GM21381 (cell line): ENCODE data around the gene OBSL1.

Experiments
- ATAC-seq: cut with Tn5 transposase; IDR thresholded peaks from one replicate; pipeline ENCODE4 v1.9.1; 2021; ENCODE audit warnings: mild to moderate bottlenecking, moderate library complexity; ENCODE audit not compliant: unreplicated experiment

Gene OBSL1

DNA sequence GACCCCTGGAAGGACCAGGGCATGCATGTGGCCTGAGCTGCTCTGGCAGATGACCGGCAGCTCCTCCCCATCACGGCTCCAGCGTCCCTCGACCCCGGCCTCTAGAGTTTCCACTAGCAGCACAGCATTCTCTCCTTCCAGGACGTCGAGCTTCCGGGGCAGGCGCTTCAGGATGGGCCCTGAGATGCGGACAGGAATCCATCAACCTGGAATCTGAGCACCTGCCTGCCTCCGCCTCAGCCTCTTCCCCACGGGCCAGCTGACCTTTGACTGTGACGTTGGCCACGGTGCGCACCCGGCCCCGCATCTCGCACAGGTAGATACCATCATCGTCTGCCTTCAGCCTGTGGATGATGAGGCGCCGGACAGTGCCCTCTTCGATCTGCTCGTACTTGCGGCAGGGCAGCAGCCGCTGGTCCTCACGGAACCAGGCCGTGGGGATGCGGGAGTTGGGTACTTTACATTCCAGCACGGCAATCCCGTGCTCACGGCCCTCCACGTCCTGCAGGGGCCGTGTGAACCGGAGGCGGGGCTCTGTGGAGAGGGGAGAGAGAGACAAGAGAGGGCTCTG, 3.5 kb downstream of the OBSL1 start:
- ATAC-seq = no peak

DNA sequence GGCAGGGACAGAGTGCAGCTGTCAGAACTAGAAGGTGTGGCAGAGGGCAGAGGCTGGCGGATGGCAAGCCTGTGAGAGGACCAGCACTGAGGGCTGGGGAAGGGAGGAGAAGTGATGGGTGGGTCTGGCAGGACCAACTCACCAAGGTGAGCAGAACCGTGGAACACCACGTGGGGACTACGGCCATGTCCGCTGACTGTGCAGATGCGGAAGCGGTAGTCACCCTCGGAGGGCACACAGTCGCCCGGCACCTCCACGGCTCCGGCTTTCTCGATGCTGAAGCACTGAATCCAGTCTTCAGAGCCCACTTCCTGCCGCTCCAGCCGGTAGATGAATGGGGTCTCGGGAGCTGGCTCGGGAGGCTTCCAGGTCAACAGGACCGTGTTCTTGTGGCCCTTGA, 4.2 kb downstream of the OBSL1 start:
- ATAC-seq = no peak

DNA sequence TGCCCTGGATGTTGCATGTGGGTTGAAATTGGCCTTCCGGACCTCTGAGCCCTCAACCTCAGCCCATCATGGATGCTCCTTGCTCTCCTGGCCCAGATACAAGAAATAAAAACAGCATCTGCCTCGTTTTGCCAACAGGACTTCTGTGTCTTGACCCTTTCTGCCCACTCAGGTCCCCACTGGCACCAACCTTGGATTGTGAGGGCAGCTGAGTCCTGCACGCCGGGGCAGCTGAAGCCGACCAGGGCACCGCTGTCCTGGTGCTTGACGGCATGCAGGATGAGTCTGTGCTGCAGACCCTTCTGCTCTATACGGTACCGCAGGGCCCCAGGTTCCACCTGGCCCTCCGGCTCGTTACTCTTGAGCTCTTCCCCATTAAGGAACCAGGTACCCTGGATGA, 4.7 kb downstream of the OBSL1 start:
- ATAC-seq = no peak

DNA sequence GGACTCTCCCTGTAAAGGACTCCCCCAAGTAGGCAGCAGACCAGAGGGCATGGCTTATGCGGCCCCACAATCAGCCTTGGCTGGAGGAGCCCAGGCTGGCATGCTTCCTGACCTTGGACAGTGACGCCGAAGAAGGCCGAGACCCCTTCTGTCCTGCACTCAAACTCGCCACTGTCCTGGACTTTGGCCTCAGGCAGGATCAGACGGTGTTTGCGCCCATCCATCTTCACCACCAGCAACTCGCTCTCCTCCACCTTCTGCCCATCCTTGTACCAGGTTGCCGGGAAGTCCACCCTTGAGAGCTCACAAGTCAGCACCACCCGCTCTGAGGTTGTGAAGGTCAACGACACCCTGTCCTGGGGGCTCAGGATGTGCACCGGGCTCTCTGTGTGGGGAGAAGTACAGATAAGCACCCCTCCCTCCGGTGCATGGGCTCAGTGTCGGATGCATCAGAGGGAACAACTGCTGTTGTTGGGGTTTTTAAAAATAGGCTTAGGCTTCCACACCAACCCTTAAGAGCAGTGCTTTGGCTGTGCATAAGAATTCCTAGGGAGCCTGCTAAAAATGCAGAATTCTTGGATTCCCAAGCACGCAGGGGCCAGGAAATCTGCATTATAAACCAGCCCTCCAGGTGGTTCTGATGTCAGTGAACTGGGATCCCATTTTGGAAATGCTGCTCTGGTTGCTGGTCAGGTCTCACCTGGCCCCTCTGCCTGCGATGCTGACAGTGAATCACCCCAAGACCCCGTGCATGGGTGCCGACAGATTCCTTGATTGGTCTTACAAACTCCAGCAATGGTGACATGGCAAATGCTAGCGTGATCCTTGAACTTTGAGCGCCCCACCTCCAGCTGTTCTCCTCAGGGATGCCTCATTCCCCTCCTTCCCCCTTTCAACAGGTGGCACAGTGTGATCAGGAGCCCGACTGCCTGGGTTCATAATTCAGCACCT, 5.9 kb downstream of the OBSL1 start:
- ATAC-seq = no peak

DNA sequence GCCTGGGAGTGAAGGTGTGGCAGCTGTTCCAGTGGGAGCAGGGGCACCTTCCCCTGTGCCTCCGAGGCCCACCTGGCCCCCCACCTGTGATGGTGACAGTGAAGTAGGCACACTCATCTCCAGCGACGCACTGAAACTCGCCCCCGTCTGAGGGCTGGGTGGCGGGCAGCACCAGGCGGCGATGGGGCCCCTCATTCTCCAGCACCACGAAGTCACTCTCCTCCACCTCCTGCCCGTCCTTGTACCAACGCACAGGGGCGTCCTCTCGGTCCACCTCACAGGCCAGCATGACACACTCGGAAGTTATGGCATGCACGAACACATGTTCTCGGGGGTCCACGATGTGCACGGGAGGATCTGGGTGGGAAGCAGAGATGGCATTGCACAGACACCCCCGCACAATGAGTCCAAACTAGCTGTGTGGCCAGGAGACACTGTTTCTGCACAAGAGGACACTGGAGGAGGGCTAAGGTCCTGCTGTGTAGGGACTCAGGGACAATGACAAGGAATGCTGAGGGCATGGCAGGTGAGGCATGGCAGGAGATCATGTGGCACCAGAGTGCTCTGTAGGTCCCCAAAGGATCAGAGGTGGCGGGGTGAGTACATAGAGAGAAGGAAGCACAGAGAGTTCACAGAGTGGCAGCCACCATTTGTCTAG, 7.9 kb downstream of the OBSL1 start:
- ATAC-seq = no peak

DNA sequence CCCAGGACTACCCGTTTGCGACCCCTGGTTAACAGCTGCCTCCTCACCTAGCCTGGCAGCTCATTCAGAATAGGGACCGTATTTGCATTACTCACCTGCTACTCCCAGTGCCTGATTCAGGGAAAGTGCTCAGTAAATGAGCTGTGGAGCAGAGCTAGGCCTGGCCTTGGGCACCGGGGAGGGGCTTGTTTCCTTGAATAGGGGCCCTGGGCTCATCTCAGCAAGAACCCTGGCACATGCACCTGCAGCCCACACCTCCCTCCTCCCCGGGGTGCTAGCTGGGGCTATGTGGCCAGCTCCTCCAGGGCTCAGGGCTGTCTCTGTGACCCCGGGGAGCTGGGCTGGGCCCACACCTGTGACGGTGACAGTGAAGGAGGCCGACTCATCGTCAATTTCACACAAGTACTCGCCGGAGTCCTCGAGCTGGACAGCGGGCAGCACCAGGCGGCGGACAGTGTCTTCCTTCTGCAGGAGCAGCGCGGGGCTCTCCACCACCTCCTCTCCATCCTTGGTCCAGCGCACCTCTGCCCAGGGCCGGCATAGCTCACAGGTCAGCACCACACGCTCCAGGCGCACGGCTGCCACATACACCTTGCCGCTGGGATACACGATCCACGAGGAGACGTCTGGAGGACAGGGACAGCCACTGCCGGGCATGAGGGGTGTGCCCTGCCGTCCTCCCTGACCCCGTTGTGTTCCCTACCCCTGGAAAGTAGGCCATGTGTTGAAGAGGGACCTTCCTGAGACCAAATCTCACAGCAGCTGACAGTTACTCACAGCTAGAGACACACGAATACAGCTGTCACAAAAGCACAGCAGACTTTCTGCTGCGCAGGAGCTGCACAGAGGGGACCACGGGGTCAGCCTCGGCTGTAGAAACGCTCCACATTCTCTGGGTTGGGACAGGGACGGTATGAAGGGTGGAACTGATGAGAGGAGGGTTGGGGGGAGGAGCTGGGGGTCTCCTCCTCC, 9.0 kb downstream of the OBSL1 start:
- ATAC-seq = no peak

DNA sequence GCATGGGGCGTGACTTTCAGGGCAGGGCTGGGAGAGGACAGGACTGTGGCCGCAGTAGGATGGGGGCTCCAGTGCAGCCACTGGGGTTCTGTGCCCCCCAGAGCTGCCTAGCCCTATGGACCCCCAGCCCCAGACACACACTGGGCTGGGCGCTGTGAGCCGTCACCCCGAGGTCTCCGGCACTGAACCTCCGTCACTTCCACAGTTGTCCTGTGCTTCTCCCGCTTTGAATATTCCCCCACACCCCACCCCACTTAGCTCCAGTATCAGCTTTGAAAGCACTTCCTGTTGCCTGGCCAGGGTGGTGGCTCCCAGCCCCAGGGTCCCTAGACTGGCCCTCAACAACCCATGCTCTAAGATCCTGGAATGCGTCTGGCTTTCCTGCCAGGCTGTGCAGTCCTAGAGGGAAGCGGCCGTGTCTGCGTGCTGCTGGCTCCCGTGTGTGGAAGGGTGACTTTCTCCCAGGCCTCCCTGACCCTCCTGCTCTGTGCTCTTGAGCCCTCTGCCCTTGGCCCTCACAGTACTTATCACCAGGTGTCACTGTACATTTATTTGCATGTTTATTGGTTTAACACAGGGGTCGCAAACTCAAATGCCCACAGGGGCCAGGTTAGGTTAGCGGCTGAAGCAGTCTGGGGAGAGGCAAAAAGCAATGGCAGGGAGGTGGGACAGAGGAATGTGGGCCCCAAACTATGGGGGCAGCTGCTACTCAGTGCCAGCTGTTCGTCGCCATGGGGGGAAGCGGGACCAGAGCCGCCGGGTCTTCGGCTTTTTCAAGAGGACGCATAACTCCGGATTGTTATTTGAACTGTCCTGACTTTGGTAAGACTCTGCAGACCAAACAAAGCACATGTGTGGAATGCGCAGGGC, 9.9 kb downstream of the OBSL1 start:
- no peak for ATAC-seq

DNA sequence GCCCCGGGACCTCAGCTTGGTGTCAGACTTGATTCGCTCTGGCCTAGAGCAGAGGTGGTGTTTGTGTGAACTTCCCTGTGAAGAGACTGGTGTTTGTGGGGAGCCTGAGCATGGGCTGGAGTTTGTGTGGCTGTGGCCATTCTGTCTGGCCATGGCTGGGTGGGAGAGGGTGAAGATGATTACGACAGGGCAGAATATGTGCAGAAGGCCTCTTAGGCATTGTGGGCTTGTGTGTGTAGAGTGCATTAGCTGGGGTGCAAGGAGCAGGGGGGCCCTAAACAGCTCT, 10.5 kb downstream of the OBSL1 start:
- ATAC-seq = no peak

DNA sequence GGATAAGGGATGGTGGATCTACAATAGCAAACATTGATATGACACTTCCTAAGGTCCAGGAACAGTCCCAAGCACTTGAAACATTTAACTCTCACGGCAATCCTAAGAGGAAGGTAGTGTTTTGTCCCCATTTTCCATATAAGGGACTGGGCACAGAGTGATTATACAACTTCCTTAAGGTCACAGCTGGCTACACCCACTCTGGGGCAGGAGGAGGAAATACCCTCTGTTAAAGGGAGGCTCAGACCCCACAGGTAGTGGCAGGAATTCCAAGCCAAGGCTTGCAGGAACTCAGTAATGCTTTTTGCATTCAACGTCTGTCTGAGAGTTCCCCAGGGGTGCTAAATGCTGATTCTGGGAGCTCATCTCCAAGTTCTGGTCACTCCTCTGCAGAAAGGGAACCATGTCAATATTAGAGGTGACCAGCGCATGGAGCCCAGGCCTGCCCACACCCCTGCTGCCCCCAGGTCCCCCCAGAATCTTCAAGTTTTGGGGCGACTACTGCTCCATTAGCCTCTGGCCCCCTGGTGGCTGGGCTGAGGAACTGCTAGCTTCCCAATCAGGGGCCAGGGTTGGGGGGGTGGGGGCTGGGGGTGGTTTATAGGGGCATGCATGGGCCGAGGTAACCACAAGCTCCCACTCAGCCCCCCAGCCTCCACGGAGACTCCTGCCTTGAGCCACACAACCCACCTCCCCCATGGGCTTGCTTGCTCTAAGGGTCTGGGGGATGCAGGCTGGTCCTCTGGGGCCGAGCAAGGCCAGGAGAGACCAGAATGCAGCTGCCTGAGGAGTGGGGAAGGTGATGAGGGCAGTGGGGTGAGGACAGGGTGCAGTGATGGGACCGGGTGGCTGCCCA, 11.1 kb downstream of the OBSL1 start:
- no peak for ATAC-seq

DNA sequence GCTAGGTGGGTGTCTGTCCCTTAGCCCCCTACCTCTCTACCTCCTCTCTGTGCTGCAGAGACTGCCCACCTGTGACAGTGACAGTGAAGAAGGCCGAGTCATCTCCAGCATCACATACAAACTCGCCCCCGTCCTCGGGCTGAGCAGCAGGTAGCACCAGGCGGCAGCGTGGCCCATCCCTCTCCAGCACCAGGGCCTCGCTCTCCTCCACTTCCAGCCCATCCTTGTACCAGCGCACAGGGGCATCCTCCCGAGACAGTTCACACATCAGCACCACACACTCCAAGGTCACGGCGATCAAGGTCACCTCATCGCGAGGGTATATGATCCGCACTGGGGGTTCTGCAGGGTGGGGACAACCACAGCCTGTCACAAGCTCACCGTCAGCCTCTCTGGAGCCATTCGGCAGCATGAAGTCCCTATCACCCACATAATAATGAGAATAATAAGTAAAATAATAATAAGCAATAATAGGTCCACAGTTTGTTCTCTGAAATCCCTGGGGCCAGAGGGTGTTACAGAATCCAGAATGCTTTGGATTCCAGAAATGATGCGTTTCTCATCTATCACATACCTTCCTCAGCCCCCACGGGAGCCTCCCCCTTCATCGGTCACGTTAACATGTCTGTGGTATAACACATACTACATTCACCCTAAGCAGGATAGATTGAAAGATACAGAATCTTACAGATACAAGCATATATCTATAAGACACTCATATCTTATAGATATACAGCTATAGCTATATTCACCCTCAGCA, 12.0 kb downstream of the OBSL1 start:
- no peak for ATAC-seq

DNA sequence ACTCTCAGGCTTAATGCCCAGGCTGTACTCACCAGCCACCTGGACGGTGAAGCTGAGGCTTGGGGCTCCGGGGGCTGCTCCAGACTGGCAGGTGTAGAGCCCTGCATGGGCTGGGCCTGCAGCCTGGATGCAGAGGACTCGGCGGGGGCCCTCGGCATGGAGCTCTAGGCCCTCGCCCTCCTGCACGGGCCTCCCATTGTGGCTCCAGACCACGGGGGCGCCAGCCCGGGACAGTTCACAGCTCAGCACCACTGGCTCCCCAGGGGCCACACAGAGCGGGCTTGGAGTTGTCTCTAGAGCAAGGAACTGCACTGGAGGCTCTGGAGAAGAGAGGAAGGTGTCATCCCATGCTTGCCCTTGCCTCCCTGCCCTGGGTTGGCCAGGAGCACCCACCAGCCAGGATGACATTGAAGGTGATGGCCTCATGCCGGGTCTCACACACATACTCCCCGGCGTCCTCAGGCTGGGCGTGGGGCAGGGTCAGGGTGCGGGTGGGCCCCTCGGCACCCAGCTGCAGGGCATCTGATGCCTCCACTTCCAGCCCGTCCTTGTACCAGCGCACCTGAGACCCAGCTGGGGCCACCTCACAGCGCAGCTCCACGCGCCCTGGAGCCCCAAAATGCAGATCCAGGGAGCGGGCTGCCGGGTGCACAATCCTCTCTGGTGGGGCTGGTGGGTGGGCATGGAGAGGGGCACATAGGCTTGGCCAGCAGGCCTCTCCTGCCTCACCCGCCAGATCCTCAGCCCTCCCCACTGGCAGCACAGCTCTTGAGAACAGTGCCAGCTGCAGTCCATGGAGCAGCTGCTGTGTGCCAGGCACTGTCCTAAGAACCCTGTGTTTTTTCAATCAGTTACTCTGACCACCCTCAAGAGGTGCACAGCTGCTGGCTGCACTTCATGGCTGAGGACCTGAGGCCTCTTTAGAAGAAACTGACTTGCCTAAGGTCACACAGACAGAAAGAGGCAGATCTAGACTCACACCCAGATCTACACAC, 13.3 kb downstream of the OBSL1 start:
- no peak for ATAC-seq

DNA sequence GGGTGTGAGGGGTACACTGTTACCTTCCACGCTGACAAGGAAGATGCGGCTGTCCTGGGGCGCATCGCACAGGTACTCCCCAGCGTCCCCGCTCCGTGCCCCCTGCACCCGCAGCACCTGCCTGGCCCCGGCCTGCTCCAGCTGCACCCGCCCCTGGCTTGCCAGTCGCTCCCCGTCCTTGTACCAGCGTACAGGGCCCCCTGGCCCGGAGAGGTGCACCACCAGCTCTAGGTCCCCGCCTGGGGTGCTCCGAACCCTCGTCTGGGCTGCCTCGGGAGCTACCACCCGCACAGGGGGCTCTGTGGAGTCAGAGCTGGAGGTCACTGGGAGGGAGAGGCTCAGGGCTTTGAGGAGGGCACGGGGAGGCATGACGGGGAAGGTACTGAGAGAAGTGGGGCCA, 14.0 kb downstream of the OBSL1 start:
- ATAC-seq = no peak

DNA sequence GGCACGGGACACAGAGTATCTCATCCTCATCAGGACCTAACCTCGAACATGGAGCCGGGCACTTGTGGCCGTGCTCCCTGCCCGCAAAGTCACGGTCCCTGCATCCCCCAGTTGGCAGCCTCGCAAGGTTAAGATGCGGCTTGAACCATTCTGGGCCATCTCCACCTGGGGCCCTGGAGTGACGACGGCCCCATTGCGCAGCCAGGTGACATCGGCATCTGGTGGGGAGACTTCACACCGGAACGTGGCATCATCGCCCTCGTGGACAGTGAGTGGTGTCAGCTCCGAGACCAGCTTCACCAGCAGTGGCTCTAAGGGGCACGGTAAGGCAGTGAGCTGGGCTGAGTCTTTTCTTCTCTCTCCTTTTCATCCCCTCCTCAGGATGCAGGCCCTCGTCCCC, 14.9 kb downstream of the OBSL1 start:
- no peak for ATAC-seq

DNA sequence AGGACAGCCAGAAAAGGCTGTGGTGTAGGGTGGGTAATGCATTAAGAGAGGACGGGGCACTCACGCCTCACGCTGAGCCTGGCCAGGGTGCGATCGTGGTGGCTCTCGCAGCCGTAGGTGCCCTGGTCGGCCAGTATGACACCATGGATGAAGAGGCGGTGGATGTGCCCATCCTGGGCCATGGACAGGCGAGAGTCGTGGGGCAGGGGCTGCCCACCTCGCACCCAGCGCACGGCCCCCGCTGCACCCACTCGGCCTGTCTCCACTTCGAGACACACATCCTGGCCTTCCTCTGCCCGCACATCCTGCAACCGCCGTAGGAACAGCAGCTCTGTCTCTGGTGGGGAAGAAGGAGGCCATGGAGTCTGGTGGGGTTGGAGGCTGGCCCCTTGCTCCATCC, 15.4 kb downstream of the OBSL1 start:
- ATAC-seq = no peak

DNA sequence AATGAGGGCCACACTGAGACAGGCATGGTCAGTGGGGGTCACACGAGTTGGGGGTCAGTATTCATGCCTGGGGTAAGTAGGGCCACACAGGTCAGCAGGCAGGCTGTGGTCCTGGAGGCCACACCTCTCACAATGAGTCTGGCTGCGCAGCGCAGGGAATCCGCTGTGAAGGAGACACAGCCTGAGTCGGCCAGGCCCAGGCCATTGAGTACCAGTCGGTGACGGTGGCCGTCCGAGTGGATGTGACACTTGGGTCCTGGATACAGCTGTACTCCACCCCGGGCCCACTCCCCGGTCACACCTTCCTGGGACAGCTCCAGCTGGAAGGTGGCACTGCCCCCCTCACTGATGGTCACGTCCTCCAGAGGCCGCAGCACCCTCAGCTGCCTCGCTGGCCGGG, 17.0 kb downstream of the OBSL1 start:
- ATAC-seq = no peak

DNA sequence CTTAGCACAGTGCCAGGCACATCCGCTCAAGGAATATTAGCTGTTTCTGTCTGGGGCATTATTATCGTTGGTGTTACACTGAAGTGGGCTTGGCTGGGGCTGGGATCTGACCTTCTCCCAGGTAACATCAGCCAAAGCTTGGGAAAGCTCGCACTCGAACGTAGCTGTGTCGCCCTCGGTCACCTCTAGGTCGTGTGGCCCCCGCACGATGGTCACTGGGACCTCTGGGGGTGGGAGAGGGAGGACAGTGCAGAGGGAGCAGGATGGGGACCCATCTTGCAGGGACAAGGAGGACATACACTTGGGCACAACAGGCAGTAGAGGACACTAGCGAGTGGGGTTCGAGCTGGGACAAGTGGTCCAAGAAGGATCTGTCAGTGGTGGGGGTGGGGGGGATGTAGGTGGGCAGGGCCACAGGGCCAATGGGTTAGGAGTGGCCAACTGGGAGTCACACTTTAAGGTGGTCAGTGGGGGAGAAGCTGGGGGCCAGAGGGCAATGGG, 17.8 kb downstream of the OBSL1 start:
- no peak for ATAC-seq

DNA sequence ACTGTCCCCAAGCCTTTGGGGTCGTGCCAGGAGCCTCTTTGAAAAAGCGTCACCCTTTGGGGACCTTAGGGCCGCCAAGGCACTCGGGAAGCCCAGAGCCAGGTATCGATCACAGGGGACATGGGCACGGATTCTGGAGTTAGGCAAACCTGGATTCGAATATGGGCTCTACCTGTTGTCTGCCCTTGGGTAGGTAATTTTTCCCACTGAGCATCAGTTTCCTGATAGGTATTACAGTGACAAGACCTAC, 18.2 kb downstream of the OBSL1 start:
- ATAC-seq = no peak
